NCI-H1105 (cell line): ENCODE data around the gene CTSW.
A peak's percentile ranks its signal among the peaks of the same experiment; 100 is the strongest.
"Not testable (repeated sequence)": the region's sequence is repeated elsewhere in the genome, so short reads cannot be mapped to it uniquely, and the experiment has no call there.

Source experiments
- DNase-seq: peaks from one replicate; lab custom pipeline; 2025; lab: John Stamatoyannopoulos, UW

Gene CTSW

DNA sequence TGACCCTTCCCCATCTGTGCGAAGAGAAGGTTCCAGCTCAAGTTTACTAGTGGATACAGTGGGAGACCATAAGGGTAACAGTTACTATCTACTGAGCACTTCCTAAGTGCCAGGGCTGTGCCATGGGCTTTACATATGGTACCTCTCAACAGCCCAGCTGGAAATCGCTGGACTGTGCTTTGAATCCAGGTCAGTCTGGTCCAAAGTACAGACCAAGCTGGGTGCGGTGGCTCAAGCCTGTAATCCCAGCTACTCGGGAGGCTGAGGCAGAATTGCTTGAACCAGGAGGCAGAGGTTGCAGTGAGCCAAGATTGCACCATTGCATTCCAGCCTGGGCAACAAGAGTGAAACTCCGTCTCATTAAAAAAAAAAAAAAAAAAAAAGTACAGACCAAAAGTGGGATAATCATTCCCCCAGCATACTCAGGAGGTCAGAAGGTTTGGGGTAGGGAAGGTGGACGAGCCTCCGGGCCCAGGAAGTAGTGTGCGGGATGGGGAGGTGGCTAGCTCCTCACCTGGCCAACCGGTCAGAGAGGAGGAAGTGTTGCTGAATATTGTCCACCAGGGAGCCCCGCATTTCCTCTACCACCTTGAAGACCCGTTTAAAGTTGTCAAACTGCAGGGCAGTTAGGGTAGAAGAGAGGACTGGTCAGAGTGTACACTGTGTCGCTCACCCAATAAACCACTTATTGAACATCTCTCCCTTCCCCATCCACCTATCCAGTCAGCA lies 6.3 kb downstream of the CTSW start:
- DNase-seq, result no peak

DNA sequence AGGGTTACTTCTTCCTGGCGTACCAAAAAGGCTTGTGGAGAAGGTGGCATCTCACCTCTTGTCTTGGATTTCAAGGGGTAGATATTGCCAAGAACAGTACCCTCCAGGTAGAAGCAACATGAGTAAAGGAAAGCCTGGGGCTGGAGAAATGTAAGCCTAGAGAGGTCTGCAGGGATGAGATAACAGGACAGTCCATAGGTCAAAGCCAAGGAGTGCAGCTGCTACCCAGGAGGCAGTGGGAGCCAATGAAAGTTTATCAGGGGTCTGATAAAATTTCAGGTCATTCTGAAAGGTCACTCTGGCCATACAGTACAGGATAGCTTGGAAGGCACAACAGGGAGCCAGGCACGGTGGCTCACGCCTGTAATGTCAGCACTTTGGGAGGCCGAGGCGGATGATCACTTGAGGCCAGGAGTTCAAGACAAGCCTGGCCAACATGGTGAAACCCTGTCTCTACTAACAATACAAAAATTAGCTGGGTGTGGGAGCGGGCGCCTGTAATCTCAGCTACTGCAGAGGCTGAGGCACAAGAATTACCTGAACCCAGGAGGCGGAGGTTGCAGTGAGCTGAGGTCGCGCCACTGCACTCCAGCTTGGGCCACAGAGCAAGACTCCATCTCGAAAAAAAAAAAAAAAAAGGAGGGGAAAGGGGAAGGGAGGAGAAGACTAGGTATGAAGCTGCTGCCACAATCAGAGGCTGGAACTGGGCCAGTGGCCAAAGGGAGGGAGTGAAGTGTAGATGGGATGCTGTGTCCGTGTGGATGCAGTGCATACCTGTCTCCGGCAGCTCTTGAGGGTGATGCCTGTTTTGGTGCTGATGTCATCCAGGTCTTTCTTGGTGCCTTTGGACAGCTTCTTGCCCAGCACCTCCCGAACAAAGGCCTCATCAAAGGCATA lies 7.4 kb downstream of the CTSW start:
- no peak for DNase-seq

DNA sequence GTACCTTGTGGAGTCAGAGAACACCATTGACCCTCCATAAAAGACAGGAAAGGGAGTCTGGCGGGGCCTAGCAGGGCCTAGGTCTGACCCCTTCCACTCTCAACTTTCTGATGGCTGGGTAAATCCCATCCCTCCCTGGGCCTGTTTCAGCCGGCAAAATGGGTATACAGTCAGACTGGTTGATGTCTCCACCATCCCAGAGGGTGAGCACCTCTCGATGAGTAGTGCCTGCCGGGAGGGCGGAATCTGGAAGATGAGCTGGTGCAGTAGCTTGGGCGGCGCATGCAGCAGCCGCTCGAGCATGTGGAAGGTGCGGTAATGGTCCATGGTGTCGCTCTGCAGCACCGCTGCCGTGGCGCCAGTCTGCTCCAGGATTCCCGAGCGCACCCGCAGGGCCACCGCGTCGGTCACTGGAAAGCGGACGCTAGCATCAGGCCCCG lies 8.1 kb downstream of the CTSW start:
- DNase-seq, result no peak

DNA sequence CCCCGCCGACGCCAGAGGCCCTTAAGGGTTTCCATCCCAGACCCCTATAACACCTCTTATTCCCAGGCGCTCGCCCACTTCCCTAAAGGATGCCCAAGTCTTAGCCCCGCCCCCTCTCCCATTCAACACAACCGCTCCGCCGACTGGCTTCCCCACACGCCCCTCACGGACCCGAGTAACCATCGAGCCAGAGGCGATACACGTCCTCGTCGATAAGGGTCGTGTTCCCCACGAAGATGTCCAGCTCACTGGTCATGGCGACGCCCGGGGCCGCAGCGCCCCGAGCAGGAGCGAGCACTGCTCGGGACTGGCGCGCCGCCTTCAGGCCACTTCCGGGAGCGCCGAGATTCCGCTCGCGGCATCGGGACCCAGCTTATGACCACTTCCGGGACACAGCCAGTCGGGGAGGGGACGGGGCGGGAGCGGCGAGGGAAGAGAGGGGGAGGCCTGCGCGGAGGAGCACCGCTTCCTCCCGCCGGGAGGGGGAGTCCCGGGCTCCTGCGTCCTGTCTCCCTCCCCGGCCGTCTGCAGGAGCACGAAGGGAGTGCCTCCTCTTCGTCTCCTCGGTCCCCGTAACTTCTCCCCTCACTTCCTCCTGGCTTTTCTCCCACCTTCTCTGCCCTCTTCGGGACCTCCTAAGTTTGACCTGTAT lies 8.7 kb downstream of the CTSW start, which contains the start of gene FIBP:
Gene FIBP, minus strand, starts transcription at position 309 of the 652 bp plus-strand sequence. Its CDS starts 53 bp downstream, at position 256.
- peak; percentile 95 for DNase-seq

DNA sequence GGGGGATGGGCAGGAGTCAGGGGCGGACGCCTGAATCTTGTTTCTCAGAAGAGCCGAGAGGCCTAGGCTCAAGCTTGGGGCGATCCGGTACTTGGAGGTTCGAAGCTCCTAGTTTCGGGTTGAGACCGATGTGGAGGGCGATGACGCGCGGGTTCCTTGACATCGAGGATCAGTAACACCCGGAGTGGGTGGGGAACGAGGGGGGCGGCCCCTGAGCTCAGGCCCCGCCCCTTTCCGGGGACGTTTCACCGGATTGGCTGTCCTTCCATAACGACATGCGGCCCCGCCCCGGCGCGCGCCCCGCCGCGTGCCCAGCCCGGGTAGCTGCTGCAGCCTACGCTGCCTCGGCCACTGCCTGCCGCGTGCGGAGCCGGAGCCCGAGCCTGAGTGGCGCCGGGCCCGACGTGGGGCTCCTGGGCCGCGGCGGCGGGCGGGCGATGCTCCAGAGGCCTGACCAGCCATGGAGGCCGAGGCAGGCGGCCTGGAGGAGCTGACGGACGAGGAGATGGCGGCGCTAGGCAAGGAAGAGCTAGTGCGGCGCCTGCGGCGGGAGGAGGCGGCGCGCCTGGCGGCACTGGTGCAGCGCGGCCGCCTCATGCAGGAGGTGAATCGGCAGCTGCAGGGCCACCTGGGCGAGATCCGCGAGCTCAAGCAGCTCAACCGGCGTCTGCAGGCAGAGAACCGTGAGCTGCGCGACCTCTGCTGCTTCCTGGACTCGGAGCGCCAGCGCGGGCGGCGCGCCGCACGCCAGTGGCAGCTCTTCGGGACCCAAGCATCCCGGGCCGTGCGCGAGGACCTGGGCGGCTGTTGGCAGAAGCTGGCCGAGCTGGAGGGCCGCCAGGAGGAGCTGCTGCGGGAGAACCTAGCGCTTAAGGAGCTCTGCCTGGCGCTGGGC lies 10.9 kb downstream of the CTSW start, which contains the start of gene CCDC85B:
Gene CCDC85B, plus strand, starts transcription at position 350 of the 895 bp plus-strand sequence. Its CDS starts 111 bp downstream, at position 461.
- peak; percentile 91 for DNase-seq

DNA sequence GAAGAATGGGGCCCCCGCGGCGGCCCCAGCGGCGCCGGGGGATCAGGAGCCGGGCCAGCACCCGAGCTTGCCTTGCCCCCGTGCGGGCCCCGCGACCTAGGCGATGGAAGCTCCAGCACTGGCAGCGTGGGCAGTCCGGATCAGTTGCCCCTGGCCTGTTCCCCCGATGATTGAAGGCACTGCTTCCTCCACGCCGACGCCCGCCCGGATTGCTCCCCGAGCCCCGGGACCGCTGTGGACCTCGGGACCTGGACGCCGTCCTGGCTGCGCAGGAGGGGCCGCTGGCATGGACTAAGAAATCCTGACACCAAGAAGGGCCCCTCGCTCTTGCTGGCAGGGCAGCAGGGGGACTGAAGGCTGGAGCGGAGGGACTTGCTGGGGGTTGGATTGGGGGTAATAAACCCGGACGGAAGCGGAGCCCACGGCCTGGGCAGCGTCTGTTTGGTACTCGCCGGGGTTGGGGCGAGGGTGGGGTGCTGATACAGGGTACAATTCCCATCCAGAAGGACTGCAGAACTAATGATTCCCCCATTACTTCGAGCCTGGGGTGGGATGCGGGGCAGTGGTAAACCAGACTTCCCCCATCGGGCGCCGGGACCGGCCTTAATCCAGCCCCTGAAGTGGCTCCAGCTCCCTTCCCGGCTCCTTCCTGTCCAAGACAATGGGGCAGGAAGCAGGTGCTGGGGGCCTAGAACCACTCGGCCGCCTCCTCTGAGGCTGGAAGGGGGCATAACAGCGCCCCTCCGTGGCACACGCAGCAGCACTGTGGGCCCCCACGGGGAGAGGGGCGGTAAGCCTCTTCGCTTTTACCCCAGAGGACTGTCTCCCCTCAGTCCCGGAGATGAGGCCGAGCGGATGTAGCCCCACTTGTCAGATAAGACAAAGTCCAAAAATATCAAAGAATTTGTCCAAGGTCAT lies 11.8 kb downstream of the CTSW start:
- DNase-seq, result no peak

DNA sequence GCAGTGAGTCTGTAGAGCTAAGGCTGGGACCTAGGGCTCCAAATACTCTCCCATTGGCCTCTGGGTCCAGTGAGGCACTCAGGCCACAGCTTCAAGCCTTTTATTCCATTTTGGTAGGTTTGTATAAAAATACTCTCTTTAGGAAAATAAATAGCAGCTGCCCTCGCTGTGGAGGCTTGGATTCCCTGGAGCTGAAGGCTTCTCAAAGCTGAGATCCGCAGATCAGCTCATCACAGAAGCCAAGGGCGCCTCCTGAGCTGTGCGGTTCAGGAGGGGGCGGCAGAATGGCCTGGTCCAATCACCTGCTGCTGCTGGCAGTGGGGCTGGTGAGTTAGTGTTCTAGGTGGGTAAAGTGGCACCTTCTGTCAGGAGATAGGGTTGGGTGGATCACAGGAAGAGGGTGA lies 12.5 kb downstream of the CTSW start:
- not testable (repeated sequence) for DNase-seq

DNA sequence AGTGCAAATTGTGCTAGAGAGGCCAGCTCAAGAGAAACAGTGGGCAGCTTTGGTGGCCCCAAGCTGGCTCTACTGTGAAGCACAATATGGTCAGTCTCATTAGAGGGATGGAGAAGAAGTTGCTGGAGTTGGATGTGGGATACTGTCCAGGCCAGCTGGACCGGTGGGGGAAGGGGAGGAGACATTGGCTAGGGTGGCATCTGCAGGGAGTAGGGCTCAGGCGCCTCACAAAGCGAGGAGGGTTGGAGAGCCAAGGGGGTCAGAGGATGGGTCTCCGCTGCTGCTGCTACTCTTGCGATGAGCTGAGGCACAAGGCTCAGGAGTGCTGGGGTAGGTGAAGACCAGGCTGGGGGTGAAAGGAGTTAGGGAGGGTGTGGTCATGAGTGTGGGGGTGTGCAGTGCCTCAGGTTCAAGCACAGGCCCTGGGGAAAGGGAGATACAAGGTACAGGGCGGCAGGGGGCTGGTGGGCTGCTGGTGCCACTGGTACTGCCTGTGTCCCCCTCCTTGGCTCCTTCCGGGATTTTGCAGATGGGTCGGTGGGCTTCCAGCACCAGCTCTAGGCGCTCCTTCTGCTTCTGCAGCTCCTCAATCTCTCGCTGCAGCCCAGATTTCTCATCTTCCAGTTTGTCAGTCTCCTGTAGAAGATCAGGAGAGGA lies 13.2 kb downstream of the CTSW start:
- DNase-seq, result no peak

DNA sequence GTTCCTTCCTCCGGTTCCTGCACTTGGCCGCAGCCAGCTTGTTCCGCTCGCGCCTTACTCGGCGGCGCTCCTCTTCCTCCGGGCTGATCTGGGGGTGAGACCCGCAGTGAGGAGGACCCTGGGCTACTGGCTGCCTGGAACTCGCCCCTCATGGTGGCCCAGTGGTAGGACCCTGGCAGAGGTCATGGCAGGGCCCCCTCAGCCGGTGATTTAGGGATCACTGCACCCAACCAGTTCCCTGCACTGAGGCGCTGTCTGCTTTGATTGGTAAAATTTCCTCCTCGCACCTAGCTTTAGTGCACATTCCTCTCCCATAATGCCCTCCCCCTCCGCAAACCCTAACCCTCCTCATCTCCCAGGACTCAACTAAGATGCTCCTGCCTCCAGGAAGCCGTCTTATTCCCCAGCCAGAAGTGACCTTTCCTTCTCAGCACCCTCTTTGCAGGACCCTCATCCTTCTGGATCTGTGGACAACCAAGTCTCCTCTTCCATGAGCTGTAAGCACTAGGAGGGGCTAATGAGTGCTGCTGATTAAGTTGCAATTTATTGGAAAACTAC lies 14.5 kb downstream of the CTSW start:
- DNase-seq, result no peak

DNA sequence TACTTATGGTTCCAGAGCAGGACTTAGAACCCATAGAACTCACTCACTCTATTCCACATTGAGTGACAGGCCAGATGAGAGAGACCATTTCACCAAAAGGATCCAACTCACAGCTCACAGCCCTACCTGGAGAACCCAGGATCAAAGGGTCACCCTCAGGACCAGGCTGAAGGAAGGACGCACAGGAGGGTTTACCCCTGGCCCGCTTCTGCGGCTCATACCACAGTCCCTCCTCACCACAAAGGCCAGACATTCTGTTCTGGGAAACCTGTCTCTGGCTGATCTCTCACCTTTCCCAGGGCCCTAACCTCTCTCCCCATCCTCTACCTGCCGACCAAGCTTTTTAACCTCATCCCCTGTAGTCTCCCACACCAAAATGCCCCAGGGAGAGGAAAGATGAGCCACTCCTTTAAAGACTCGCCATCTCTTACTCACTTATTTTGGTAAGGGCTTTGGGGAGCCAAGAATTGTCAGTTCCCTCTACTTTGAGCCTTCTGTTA lies 15.9 kb downstream of the CTSW start:
- DNase-seq, result no peak

DNA sequence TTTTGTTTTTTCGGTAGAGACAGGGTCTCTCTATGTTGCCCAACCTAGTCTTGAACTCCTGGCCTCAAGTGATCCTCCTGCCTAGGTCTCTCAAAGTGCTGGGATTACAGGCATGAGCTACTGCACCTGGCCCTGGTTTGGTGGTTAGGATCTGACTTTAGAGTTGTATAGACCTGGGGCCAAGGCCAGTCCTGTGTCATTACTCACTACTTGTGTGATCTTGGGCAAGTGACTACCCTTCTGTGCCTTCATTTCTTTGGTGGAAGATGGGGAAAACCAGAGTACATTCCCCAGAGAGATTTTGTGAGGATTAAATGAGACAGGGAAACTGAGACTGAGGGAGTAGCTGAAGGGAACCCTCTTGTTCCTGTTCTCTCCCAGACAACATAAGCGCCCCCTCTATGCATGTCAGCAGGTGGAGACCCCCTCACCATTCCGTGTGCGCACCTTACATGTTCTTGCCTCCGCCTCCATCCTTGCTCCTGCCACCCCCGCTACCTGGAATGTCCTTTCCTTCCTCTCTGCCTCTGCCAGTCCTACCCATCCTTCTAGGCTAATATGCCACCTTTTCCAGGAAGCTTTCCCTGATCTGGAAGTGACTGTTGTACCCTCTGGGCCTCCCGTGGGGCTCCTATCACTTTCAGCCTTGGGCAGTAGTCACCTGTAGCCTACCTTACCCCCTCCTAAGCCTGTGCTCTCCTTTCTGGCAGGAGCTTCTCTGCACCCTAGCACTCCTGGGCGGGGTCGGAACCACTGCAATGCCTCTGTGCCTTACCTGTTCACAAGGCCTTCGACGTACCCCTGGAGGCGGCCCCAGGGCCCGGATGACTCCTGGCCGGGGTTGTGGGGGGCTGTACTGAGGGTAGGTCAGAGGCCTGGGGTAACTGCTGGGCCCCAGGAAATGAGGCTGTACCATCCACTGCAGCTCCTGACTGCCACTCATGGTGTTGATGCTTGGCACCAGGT lies 16.7 kb downstream of the CTSW start:
- no peak for DNase-seq

DNA sequence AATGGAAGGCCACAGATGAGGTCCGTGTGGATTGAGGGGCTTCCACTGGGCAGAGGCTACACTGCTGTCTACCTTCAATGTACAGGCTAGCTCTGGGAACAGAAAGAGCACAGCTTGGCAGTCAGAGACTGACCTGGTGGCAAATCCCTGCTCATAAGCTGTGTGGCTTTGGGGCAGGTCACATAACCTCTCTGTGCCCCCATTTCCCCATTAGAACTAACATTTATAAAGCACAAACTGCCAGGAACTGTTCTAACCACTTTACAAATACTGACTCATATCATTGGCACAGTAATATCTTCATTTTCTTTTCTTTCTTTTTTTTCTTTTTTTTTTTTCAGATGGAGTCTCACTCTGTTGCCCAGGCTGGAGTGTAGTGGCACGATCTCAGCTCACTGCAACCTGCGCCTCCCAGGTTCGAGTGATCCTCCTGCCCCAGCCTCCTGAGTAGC lies 17.4 kb downstream of the CTSW start:
- DNase-seq, result no peak

DNA sequence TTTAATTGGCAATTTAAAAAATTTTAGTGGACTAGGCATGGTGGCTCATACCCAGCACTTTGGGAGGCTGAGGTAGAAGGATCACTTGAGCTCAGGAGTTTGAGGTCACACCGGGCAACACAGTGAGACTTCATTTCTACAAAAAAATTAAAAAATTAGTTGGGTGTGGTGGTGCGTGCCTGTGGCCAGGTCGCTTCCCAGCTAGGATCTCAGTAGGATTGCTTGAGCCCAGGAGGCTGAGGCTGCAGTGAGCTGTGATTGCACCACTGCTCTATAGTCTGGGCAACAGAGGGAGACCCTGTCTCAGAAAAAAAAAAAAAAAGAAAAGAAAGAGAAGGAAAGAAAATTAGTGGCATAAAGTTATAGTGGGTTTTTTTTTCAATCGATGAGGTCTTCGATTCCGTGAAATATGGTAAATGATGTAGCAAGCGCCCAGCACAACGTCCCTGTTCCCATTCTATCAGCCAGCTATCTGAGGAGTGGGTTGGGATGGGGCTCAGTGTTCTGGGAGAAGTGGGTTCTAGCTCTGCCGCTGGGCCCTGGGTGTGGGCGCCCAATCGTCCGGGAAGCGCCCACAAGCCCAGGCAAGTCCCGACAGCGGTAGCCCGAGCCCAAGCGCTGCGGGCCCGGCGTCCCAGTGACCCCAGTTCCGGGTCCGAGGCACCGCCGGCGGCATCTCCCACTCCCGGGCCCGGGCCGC lies 19.2 kb downstream of the CTSW start:
- no peak for DNase-seq

DNA sequence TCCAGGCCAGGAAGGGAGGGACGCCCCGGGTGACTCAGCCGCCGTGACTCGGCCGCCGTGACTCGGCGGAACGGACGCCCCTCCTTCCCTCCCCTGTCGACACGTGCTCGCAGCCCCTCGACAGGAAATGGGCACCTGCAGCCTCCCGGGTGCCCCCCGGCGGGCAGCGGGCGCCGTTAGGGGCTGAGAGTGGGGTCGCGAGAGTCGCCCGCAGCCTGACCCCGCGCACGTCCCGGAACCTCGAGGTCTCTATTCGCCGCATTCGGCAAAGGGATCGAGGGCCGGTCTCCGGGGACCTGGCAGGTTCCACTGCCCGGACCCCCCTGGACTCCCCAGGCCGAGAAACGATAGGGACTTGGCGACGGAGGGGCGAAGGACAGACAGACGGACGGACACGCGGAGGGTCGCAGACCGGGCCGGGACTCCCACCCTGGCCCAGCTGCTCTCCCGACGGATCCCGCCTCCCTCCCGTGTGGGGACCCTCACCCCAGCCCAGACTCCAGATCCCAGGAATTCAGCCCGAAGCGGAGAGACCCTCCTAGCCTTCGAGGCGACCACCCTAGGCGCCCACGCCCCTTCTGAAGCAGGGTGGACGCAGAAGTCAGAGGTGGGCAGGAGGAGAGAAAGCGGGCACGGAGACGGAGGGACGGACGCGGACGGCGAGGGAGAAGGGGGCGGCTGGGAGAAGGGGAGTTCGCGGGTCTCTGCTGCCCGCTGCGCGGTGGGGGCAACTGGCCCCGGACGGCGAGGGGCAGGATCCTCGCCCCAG lies 19.9 kb downstream of the CTSW start:
- DNase-seq, result no peak

DNA sequence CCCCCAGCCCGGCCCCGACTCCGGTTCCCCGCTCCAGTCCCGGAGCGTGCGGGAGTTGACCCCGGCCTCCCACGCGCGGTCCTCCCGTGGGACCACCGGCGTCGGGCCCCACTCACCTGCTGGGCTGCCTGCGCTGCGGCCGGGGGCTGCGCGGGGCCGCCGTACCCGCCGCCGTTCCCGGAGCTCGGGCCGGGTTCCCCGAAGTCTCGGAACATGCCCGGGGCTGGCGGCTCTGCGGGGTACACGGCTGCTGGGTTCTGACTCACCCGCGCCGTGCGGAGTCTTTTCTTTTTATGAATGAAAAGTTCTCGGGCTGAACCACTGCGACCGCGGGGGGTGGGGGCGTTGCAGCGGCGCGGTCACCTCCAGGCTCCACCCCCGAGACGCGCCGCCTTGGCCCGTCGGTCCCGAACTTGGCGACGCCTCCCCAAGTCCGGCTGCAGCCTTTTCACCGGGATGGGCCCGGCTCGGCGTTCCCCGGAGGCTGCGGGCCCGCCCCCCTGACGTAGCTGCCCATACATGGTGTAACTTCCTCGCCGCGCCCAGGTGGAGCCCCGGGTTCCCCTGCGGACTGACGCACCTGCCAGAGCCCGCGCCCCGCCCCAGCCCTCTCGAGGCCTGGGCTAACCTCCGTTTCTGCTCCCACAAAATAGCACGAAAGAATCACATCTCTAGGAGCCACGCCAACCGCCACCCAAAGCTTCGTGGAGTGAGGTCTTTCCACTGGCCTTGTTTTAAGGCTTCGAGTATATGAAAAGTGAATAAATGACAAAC lies 20.7 kb downstream of the CTSW start, which contains the start of gene FOSL1:
Gene FOSL1, minus strand, starts transcription at position 264 of the 774 bp plus-strand sequence. Its CDS starts 49 bp downstream, at position 215.
- peak; percentile 75 for DNase-seq

DNA sequence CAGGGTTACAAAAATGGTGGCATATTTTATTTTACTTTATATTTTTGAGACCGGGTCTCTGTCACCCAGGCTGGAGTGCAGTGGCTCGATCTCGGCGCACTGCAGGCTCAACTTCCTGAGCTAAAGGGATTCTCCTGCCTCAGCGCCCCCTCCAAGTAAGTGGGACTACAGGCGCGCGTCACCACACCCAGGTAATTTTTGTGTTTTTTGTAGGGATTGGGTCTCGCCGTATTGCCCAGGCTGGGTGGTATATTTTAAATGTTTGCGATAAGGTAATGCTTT lies 21.2 kb downstream of the CTSW start:
- no peak for DNase-seq
